GM20431 (cell line): ENCODE measurements around the gene FIG4.

ENCODE experiments used
- in situ Hi-C: fragments of 300-500 bp; cut with MseI, MboI; formaldehyde crosslinking; loops from one replicate; pipeline ENCODE4 v1.15.0; 2020; ENCODE audit warnings: low sequenced_read_pairs; ENCODE audit not compliant: unreplicated experiment

Gene FIG4

GRCh38 chr6:109874086-109874485 is 183.0 kb downstream of the FIG4 start:
- in situ Hi-C loops: no loop called here

GRCh38 chr6:109874621-109875020 is 183.5 kb downstream of the FIG4 start:
- in situ Hi-C loops: no loop called here
